Esophagus squamous epithelium (tissue), 4 donors: Measurements from ENCODE around the gene TAS2R9.
"Not testable (repeated sequence)": the region's sequence is repeated elsewhere in the genome, so short reads cannot be mapped to it uniquely, and the experiment has no call there.

Source experiments
- POLR2A ChIP-seq, 4 donors: fragments of 450-650 bp; IDR thresholded peaks; one replicate each; pipeline ENCODE4 v1.6.1; 2017; ENCODE audit warnings: antibody characterized with exemption in 4 of 4, mild to moderate bottlenecking in 4 of 4, moderate library complexity in 3 of 4
- TF ChIP-seq, protein P1 (sequence below), 6 experiments: fragments of 450-650 bp in 4 of 6; fragments of 200-600 bp in 2 of 6; sonication (generic) in 2 of 6; IDR thresholded peaks; one replicate each; pipeline ENCODE4 v1.5.1; 2016 to 2019; ENCODE audit warnings: antibody characterized with exemption in 6 of 6, mild to moderate bottlenecking in 4 of 6, moderate library complexity in 4 of 6

- TF ChIP-seq, protein P1, sequence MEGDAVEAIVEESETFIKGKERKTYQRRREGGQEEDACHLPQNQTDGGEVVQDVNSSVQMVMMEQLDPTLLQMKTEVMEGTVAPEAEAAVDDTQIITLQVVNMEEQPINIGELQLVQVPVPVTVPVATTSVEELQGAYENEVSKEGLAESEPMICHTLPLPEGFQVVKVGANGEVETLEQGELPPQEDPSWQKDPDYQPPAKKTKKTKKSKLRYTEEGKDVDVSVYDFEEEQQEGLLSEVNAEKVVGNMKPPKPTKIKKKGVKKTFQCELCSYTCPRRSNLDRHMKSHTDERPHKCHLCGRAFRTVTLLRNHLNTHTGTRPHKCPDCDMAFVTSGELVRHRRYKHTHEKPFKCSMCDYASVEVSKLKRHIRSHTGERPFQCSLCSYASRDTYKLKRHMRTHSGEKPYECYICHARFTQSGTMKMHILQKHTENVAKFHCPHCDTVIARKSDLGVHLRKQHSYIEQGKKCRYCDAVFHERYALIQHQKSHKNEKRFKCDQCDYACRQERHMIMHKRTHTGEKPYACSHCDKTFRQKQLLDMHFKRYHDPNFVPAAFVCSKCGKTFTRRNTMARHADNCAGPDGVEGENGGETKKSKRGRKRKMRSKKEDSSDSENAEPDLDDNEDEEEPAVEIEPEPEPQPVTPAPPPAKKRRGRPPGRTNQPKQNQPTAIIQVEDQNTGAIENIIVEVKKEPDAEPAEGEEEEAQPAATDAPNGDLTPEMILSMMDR (IDR thresholded peaks at IDR 0.05), result not testable (repeated sequence)
- TF ChIP-seq POLR2A (IDR thresholded peaks at IDR 0.05), result not testable (repeated sequence)
Observed at GRCh38 chr12:10791769-10792168, 18.2 kb downstream of the TAS2R9 start.
